DND-41 (cell line): ENCODE measurements around the gene PDGFRB.

ENCODE experiments used
- ATAC-seq: fragments of 200-7000 bp; cut with Tn5 transposase; 3 replicates; pipeline ENCODE4 v1.9.1; 2021; ENCODE audit warnings: low read depth; ENCODE audit not compliant: insufficient read depth
- DNase-seq: peaks from one replicate; pipeline ENCODE4 v3.0.0-alpha.2; 2020
- H2AFZ ChIP-seq: 2 replicates; pipeline ENCODE4 v1.6.0; 2012; ENCODE audit warnings: low read depth, low read length
- H3K27ac ChIP-seq: 2 replicates; pipeline ENCODE4 v1.5.1; 2012; ENCODE audit warnings: low read length, inconsistent platforms
- H3K27me3 ChIP-seq: fragments of 200-600 bp; sonication (generic); 2 replicates; pipeline ENCODE4 v1.6.0; 2012; ENCODE audit warnings: low read length, mild to moderate bottlenecking, inconsistent platforms; ENCODE audit not compliant: insufficient read depth, poor library complexity
- H3K36me3 ChIP-seq: 2 replicates; pipeline ENCODE4 v1.5.1; 2012; ENCODE audit warnings: low read length, inconsistent platforms; ENCODE audit not compliant: insufficient read depth
- H3K4me1 ChIP-seq: 2 replicates; pipeline ENCODE4 v1.5.1; 2012; ENCODE audit warnings: mild to moderate bottlenecking, low read length; ENCODE audit not compliant: insufficient read depth
- H3K4me2 ChIP-seq: 2 replicates; pipeline ENCODE4 v1.6.0; 2012; ENCODE audit warnings: mild to moderate bottlenecking, moderate library complexity, low read length, inconsistent platforms; ENCODE audit not compliant: insufficient read depth
- H3K4me3 ChIP-seq, 2 experiments: fragments of 200-600 bp in 1 of 2; shearing (Covaris generic) in 1 of 2; 2 replicates each; pipeline ENCODE4 v1.5.1; 2012 to 2016; ENCODE audit warnings: inconsistent platforms in 2 of 2, low read length in 2 of 2, mild to moderate bottlenecking in 2 of 2, low read depth in 1 of 2, moderate library complexity in 1 of 2
- H3K79me2 ChIP-seq: 2 replicates; pipeline ENCODE4 v1.6.0; 2012; ENCODE audit warnings: low read length, inconsistent platforms; ENCODE audit not compliant: insufficient read depth
- H3K9ac ChIP-seq: 2 replicates; pipeline ENCODE4 v1.6.0; 2012; ENCODE audit warnings: low read depth, mild to moderate bottlenecking, inconsistent platforms, low read length, moderate library complexity
- H3K9me3 ChIP-seq: 2 replicates; pipeline ENCODE4 v1.5.1; 2012; ENCODE audit warnings: low read length, moderate library complexity, mild to moderate bottlenecking, inconsistent platforms; ENCODE audit not compliant: insufficient read depth, severe bottlenecking
- H4K20me1 ChIP-seq: 2 replicates; pipeline ENCODE4 v1.6.0; 2012; ENCODE audit warnings: low read length; ENCODE audit not compliant: insufficient read depth
- CTCF ChIP-seq: IDR thresholded peaks from 2 replicates; pipeline ENCODE4 v1.5.1; 2012; ENCODE audit warnings: borderline replicate concordance, low read length, moderate library complexity, mild to moderate bottlenecking; ENCODE audit not compliant: poor library complexity, severe bottlenecking; ENCODE audit errors: extremely low read depth
- EZH2 ChIP-seq: IDR thresholded peaks from 3 replicates; pipeline ENCODE4 v1.6.1; 2012; ENCODE audit warnings: borderline replicate concordance, low read depth, mild to moderate bottlenecking, moderate library complexity, low read length, inconsistent platforms; ENCODE audit not compliant: severe bottlenecking

The PDGFRB gene

DNA sequence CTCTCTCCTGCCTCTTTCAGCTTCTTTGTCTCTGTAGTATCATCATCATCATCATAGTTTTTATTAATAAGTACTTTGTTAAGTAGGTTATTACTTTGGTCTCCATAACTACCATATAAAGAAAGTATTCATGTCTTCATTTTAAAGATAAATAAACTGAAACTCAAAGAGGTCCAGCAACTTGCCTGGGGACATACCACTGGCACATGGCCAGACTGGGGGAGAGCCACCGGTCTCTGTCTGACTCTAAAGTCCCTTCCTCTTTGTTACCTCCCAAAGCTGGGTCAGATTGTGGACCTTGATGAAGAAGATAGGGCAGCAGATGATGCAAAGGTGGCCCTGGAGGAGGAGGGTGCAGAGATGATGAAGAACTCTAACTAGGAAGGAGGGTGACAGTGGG, 19.4 kb upstream of the PDGFRB start:
- no peaks in the 10 kb centered on the region for H3K9me3 ChIP-seq
- no peak overlapping the region for H3K4me2 ChIP-seq
- no peaks in the 10 kb centered on the region for H4K20me1 ChIP-seq
- H3K4me1 ChIP-seq, result no peaks in the 10 kb centered on the region
- no peak overlapping the region for H3K27ac ChIP-seq
- DNase-seq, result no peak
- TF ChIP-seq CTCF (no peak), EZH2 (no peak)
- no peak overlapping the region for H3K4me3 ChIP-seq
- H3K27me3 ChIP-seq, result peaks cover 2% of the 10 kb centered on the region
- H3K79me2 ChIP-seq, result no peaks in the 10 kb centered on the region
- H2AFZ ChIP-seq, result no peak overlapping the region
- H3K36me3 ChIP-seq, result no peaks in the 10 kb centered on the region
- ATAC-seq, result no peak
- no peak overlapping the region for H3K9ac ChIP-seq

GRCh38 chr5:150174285-150174684, 18.6 kb upstream of the PDGFRB start:
- Histone ChIP-seq H3K4me3 (no peak overlapping the region), H4K20me1 (peaks cover 3% of the 10 kb centered on the region; the same call in 1 of the 2 replicates), H3K9me3 (no peaks in the 10 kb centered on the region), H3K4me2 (no peak overlapping the region), H3K27me3 (peaks cover 8% of the 10 kb centered on the region), H3K79me2 (no peaks in the 10 kb centered on the region), H2AFZ (no peak overlapping the region), H3K4me1 (no peaks in the 10 kb centered on the region), H3K36me3 (no peaks in the 10 kb centered on the region), H3K9ac (no peak overlapping the region), H3K27ac (no peak overlapping the region)
- DNase-seq (no peak), ATAC-seq (no peak)
- no peak for TF ChIP-seq EZH2
- no peak for TF ChIP-seq CTCF

DNA sequence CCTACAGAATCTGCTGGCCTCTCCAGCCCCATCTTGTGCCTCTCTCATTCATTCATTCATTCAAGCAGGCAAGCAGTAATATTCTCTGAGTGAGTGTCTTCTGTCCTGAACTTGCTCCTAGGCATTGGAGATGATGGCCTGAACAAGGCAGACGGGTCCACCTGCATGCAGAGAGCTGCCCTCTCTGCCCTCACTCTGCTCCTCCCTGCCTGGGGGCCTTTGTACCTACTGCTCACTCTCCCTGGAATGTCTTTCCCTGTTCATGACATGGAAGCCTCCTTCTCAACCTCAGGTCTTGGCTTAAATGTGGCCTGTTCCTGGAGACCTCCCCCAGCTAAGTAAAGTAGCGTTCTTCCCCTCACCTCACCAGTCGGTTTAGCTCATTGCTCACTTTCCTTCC, 17.5 kb upstream of the PDGFRB start:
- TF ChIP-seq EZH2 (no peak), CTCF (no peak)
- Histone ChIP-seq H3K27me3 (peaks cover 8% of the 10 kb centered on the region), H3K4me1 (no peaks in the 10 kb centered on the region), H3K9me3 (no peaks in the 10 kb centered on the region), H4K20me1 (peaks cover 3% of the 10 kb centered on the region; the same call in 1 of the 2 replicates), H3K36me3 (no peaks in the 10 kb centered on the region), H3K4me3 (no peak overlapping the region), H3K79me2 (no peaks in the 10 kb centered on the region), H3K9ac (no peak overlapping the region), H3K27ac (no peak overlapping the region), H3K4me2 (no peak overlapping the region), H2AFZ (no peak overlapping the region)
- ATAC-seq (no peak), DNase-seq (no peak)

DNA sequence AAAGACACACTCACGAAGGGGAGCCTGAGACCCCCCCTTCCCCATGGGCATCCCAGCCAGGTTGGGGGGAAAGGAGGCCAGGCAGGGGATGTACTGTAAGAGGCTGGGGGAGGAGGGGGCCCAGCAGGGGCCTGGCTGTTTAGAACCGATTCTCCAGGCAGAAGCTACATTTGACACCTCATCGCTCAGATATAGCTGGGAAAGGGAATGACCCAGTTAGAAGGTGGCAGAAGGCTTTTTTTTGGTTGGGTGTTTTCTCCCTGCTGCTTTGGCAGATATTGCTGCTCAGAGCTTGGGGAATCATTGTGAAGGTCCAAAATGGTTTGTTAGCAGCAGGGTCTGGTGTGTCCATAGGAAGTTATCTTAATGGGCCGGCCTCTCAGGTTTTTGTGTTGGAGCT, 16.9 kb upstream of the PDGFRB start:
- Histone ChIP-seq H3K79me2 (no peaks in the 10 kb centered on the region), H3K9me3 (no peaks in the 10 kb centered on the region), H4K20me1 (peaks cover 3% of the 10 kb centered on the region; the same call in 1 of the 2 replicates), H3K27me3 (peaks cover 8% of the 10 kb centered on the region), H3K36me3 (no peaks in the 10 kb centered on the region), H3K4me3 (no peak overlapping the region), H3K4me2 (no peak overlapping the region), H2AFZ (no peak overlapping the region), H3K4me1 (no peaks in the 10 kb centered on the region), H3K27ac (no peak overlapping the region), H3K9ac (no peak overlapping the region)
- DNase-seq, result no peak
- TF ChIP-seq CTCF (no peak), EZH2 (no peak)
- no peak for ATAC-seq
